ENCODE results near the gene RALA.

GRCh38 chr7:39620486-39620885 is 2.9 kb upstream of the RALA start:
- TF ChIP-seq CTCF (IDR thresholded peaks at IDR 0.05) = no peak
- TF ChIP-seq POLR2A (IDR thresholded peaks at IDR 0.05) = no peak

Data from testis (tissue), 2 donors.